Suppressor macrophage treated with lipopolysaccharide for 1 hour (primary cell): ENCODE measurements around the gene GALR2.
A peak's percentile ranks its signal among the peaks of the same experiment; 100 is the strongest.
"Not testable (repeated sequence)": the region's sequence is repeated elsewhere in the genome, so short reads cannot be mapped to it uniquely, and the experiment has no call there.

ENCODE experiments used
- DNase-seq, 3 donors: peaks; one replicate each; pipeline ENCODE4 v3.0.0-alpha.2; 2020 to 2022

The GALR2 gene

DNA sequence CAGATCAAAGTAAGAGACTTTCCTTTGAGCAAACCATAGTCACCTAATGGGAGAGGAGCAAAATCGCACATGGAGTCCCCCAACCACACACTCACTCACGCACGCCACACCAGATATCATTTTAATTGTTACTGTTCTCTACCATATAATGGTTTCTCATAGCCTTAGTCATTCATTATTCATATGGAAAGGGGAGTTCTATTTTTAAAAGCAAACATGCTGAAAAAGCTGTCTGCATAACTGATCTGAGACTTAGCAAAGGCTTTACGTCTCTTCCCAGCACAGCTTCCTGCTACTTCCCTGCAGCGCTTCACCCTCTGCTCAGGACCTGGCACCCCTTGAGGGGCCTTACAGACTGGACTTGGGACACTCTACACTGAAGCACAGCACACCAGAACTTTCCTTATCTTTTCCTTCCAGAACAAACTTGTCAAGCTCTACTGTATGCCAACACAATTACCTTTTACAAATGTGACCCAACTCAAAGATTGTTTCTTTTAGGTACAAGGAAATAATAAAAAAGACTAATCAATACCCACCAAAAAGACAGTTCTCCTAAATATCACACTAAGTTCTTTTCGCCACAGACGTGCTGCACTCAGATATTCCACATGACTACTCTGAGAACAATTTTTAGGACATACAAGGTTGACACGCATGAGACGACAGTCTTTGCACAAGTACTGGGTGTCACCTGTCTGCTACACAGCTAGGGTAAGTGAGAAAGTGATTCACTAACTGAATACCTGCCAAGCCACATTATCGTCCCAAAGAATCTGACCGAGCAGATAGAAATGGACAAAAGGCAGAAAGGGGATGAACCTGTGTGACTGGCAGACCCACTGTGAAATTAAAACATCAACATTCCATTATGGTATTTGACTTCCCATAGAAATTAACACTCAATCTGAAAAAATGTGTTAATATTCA lies 23.8 kb upstream of the GALR2 start:
- DNase-seq, result no peak

DNA sequence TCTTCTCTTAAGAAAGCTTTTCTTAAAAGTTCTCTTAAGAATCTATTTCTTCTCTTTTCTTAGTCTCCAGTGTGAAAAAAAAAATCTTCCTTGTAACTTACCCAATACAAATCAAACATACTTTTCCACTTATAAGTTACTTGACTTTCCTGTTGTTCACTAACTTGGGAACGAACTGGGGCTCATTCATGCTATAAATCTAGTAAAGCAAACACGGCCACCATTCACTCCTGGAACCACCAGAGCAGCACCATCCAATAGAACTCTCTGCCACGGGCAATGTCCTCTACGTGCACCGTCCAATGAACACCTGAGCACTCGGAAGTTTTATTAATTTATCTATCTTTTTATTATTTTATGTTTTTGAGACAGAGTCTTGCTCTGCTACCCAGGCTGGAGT lies 23.0 kb upstream of the GALR2 start:
- no peak for DNase-seq

DNA sequence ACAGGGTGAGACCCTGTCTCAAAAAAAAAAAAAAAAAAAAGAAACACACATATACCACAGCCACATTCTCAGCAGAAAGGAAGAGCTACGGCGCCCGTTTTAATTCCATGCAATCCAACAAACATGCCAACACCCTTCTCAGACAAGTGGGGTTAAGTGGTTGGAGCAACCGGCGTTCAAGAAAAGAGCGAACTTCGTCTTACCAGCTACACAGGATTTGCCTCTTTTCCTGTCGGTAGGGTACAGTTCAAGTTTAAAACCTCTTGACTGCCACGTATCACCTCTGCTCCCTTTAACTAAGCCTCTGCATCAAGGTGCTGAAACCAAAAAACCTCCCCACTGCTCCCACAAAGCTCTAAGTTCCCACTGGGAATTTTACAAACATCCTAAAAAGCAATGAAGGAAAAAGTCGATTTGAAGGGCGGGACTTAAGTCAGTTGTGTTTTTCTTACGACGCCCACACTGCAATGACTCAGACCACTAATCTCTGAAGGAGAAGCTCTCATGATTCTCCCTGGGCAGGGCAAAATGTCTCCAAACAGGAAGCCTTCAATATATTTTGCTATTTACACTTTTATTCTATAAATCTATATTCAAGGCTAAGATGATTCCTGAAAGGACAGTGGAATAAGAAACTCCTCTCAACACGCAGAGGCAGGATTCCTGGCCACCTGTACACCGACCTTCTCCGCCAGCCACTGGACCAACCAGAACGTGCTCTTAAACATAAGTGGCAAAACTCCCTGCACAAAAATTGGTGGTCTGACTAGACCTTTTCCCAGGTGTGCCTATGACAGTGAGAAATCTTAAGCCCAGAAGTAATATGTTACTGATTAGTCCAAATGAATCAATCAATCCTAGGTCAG lies 21.1 kb upstream of the GALR2 start:
- DNase-seq, result peak; percentile 68 to 72 (median 70)

DNA sequence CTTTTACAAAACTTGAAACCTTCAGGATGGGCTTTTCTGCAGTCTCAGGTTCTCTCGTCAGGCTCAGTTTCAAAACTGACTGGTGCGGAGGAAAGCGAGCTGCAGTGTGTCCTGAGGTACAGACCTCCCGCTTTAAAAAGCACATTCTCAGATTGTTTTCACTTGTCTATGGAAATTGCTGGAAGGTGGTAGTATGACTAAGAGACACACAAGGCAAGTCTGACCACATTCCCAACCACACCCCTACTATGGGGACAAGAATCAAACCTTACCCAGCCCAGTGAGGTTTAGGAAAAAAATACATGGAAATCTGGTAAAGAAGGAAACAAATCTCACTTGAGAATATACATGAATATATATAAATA lies 20.5 kb upstream of the GALR2 start:
- DNase-seq, result no peak

DNA sequence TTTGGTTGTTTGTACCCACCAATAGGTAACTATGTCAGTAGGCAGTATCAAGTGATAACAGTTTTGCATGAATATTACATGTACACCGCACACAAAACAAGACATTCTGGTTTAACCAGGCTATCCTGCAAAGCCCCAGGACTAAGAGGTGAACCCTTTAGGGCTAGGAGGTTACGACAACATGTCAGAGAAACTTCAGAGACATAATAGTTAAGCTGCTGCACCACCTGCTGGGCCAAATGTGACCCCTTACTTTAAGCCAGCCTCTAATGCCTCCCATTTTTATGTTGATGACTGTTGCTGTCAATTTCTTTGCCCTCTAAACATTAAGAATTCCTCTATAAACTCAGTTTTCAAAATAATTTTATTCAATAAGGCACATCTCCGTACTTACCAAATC lies 17.7 kb upstream of the GALR2 start:
- no peak for DNase-seq

DNA sequence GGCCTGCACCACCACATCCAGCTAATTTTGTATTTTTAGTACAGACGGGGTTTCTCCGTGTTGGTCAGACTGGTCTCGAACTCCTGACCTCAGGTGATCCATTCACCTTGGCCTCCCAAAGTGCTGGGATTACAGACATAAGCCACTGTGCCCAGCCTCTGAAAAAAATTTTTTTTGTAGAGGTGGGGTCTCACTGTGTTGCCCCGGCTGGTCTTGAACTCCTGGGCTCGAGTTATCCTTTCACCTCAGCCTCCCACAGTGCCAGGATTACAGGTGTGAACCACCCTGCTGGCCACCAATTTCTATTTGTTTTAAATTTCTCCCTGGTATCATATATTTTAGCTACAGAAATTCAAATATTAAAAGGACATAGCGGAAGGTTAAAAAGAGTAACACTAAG lies 16.3 kb upstream of the GALR2 start:
- DNase-seq, result not testable (repeated sequence)

DNA sequence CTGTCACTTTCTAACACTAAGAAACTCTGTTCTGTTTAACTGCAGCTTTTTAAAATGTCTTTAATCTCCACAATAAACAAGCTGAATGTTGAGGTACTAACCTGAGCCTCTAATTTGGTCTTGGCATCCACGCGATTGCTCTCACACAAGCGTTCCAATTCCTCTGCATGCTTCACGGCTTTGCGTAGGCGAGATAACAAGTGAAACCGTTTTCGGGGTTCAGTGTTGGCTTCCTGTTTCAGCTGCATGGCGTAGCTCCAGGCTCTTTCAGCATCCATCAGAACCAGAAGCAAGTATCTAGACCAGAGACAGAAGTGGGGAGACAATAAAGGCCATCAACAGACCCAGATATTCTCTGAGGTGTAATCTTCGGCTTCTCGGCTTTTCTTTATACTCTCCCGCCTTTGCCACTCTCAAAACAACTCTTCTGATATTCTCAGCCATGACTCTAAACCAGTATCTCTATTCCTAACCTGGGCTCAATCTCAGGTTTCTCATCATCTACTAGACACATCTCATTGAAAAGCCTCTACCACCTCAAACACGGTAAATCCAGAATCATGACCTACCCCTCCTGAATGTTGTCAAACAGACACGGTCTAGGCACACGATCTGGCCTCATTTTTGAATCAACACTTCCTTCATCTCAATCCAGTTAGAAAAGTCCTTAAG lies 10.6 kb upstream of the GALR2 start:
- no peak for DNase-seq

DNA sequence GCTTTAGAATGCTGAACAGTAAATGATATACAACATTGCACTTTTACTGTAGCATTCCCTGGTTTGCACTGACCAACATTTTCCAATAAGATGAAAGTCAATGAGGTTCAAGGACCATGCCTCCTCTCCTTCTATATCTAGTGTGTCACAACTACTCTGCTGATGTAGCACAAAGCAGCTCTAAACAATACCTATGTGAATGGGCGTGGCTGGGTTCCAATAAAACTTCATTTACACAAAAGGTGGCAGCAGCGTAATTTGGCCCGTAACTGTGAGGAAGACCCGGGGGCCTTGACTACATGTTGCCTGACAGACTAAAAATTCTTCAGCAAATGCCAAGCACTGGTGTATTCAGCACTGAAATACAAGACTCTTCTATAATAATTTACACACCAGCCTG lies 8.8 kb upstream of the GALR2 start:
- no peak for DNase-seq

DNA sequence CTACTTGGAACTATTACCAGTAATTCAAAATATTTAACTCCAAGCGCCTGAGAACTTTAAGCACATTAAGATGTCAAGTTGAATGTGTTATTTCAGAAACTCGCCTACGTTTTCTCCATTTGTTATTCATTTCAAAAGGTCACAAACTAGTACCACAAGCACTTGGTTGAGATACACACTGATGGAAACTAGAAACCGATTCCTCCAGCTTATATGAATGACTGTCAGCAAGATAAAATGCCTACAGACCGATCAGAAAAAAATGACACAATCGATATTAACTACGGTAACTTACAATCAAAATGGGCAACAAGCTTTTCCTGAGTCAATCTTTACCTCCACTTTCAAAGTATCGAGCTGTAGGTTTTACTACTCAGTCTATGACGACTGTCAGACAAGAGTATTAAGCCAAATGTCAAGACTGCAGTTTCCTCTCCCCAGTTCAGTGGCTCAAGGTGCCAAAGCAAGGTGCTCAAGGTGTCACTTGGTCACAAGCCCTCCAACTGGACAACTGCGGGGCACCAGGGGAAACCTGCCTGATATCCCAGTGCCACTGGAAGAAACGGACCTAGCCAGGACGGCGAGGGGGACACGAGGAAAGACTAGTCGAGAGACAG lies 2.9 kb upstream of the GALR2 start:
- no peak for DNase-seq

DNA sequence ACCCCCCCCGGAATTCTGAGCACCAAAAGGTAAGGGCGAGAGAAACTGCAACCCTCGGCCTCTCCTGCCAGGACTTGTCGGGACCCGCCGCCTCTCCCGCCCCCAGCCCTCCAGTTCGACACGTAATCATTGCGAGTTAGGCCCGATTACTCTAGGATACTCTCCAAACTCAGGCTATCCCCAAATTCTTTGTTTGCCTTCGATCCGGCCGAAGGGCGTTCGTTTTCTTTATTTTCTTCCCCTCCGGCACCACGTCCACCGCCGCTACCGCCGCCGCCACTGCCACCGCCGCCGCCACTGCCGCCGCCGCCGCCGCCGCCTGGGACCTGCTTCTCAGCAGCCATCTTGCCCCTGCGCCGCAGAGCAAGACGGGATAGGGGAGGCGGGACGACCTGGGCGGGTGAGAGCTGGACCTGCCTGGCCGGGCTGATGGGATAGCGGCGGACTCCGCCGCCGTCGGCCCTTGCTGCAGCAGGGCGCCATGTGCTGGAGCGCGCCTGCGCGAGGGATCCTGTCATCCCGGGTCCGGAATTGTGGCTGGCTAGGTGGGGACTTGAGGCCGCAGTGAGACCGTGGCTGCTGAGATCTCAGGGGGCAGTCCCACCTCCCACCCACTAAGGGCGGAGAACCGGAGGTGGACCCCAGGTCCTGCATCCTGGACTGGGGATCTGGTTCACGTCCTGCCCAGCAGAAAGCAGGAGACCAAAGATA lies 2.3 kb upstream of the GALR2 start, which contains the start of gene SRP68:
Gene SRP68, minus strand, starts transcription at position 370 of the 711 bp plus-strand sequence. Its CDS starts 26 bp downstream, at position 344.
- DNase-seq, result peak; percentile 94 to 97 (median 95)

DNA sequence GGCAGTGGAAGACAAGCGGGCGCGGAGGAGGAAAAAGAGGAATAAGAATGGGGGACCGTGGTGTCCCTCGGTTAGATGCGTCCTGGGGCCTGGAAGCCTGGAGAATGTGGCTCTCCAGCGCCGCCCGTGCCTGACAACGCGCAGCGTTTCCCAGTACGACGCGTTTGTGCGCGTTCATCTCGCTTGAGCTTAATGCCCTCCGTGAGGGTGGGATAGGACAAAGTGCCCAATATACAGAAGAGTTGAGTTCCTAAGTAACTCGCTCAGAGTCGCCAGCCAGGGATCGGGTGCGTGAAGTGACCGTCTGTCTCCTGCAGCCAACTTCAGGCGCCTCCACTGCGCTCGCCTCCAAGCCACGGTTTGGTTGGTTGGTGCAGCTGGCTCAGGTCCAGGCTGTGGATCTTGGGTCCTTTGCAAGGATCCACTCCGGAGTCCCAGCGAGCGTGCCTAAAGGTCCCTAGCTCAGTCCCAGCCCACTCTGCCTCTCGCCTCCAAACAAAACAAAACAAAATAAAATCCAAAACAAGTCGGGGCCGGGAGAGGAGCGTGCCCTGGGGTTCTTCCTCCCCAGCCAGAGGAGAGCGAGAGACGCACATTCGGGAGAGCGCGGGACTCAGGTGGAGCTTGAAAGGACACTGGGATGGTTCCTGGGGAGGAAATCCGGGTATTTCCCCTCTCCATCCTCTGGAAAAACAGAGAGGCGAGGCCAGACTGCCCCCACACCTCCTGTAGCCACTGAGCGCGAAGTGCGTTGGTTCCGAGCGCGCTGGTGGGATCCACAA lies 974 bp downstream of the GALR2 start:
- peak; percentile 44 to 68 (median 57) for DNase-seq

DNA sequence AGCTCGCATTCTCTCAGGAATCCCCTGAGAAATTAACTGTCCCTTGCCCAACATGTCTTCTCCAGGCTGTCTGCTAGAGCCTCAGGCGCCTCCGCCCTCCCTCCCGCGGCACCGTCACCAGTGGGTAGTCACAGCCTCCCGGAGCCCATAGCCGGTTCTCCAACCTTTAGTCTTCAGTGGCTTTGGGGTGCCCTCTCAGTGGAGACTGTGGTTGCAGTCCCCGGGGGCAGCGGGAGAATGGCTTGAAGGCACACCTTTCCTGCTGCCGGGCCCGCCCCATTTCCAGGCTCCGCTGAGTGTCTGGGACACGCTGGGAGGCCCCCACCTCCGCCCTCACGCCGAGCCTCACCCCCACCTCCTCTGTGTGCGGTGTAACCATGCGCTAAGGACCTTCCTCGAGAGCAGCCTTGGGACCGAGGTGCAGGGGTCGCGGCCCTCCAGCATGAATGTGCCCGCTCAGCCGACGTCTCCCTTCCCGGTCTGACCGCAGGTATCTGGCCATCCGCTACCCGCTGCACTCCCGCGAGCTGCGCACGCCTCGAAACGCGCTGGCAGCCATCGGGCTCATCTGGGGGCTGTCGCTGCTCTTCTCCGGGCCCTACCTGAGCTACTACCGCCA lies 1.7 kb downstream of the GALR2 start:
- DNase-seq, result no peak

DNA sequence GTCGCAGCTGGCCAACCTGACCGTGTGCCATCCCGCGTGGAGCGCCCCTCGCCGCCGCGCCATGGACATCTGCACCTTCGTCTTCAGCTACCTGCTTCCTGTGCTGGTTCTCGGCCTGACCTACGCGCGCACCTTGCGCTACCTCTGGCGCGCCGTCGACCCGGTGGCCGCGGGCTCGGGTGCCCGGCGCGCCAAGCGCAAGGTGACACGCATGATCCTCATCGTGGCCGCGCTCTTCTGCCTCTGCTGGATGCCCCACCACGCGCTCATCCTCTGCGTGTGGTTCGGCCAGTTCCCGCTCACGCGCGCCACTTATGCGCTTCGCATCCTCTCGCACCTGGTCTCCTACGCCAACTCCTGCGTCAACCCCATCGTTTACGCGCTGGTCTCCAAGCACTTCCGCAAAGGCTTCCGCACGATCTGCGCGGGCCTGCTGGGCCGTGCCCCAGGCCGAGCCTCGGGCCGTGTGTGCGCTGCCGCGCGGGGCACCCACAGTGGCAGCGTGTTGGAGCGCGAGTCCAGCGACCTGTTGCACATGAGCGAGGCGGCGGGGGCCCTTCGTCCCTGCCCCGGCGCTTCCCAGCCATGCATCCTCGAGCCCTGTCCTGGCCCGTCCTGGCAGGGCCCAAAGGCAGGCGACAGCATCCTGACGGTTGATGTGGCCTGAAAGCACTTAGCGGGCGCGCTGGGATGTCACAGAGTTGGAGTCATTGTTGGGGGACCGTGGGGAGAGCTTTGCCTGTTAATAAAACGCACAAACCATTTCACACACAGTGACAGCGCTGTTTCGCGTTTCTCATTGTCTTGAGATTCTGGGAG lies 2.4 kb downstream of the GALR2 start:
- peak; percentile 37 to 54 (median 37) for DNase-seq

DNA sequence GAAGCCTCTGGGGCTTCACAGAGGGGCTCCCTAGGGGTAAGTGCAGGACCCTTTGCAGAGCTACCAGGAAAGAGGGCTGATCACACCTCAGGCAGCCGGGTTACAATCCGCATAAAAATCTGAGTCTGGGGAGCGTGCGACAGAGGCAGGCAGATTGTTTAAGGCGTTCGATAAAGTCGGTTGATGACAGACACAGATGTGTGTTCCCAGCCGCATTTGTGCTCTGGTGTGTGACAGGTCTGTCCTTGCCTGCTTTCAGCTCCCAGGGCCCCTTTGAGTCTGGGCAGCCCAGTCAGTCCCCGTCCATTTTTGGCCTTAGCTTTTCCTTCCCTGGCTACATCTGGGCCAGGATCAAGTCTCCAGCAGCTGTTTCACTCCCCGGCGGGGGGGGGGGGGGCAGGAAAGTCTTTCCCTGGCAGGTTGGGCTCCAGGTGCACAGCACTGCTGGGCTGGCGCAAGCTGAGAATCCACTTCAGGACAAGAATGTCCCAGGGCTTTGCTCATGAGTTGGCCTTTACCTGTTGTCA lies 3.1 kb downstream of the GALR2 start:
- no peak for DNase-seq

DNA sequence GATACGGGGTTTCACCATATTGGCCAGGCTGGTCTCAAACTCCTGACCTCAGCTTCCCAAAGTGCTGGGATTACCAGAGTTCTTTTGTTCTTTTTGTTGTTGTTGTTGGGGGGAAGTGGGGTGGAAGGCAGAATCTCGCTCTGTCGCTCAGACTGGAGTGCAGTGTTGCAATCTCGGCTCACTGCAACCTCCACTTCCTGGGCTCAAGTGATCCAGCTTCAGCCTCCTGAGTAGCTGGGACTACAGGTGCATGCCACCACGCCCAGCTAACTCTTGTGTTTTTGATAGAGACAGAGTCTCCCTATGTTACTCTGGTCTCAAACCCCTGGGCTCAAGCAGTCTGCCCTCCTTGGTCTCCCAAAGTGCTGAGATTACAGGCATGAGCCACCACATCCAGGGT lies 3.8 kb downstream of the GALR2 start:
- DNase-seq, result not testable (repeated sequence)

DNA sequence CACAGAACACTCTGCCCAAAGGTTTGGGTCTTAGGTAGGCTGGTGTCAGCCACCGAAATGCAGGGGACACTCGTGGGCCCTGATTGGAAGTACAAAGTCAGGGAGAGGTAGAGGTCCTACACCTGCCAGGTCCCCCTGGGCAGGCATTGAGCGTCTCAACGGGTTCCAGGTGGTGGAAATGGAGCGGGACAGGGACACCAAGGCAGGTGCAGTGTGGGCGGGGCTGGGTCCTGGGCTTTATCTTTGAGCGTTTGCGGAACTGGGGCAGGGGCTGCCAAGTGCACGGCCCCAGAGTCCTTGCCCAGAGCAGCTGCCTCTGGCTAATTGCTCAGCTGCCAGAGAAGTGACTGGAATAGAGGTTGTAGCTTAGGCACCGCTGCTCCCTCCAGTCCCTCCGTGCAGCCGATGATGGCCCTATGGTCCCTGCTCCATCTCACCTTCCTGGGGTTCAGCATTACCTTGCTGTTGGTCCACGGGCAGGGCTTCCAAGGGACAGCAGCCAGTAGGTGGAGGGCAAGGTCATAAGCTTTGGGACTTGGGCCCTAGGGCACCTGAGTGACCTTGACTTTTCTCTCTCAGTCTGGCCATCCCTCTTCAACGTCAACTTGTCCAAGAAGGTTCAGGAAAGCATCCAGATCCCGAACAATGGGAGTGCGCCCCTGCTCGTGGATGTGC lies 4.4 kb downstream of the GALR2 start, which contains the start of gene ZACN:
Gene ZACN, plus strand, starts transcription at position 323 of the 675 bp plus-strand sequence. Its CDS starts 83 bp downstream, at position 406.
- DNase-seq, result no peak

DNA sequence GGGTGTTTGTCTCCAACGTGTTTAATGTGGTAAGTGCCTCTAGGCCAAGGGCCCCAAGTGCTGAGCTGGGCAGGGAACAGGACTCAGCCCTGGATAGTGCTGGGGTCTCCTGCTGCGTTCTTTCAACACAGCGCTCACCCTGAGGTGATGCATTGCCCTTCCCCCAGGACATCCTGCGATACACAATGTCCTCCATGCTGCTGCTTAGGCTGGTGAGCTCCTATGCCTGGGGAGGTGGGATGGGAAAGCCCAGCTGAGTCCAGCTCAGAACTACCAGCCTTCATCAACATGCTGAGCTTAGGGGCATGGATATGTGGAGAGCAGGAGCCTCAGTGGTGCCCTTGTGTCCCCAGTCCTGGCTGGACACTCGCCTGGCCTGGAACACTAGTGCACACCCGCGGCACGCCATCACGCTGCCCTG lies 5.0 kb downstream of the GALR2 start:
- no peak for DNase-seq

DNA sequence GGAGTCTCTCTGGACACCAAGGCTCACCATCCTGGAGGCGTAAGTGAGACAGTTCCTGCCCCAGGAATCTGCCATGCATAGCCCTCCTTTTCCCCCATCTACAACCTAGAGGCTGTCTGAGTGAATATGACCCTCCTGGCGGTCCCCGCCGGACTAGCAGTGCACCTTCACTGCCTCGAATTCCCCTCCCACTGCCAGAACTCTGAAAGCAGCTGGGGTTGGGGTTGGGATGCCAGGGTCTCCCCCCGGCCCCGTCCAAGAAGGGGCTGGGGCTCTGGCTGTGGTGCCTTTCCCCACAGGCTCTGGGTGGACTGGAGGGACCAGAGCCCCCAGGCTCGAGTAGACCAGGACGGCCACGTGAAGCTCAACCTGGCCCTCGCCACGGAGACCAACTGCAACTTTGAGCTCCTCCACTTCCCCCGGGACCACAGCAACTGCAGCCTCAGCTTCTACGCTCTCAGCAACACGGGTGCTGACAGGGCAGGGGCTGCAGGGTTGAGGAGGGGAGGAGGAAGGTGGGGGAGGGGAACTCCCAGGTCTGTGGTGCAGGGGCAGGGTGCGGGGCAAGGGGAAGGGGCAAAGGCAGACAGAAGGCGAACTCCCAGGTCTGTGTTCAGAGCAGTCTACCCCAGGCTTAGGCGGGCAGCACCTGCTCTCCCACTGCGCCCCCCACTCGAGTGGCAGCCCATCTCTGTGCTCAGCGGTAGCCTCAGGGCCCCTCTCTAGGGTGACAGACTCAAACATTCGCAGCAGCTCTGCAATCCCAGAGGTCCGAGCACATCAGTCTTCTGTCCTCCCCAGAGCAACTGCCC lies 5.6 kb downstream of the GALR2 start:
- no peak for DNase-seq
